B cell (primary cell): ENCODE data around the gene SLC19A1. TPM values are rescaled to one million over a fixed set of nuclear protein-coding genes. Genes with fewer than 3 reads are reported as not detected.
A peak's percentile ranks its signal among the peaks of the same experiment; 100 is the strongest.

Experiments
- ATAC-seq: fragments of 200-7000 bp; cut with Tn5 transposase; one replicate; pipeline ENCODE4 v1.10.0; 2021; ENCODE audit warnings: low read depth, mild to moderate bottlenecking, moderate number of reproducible peaks, moderate library complexity
- CTCF ChIA-PET: fragments of 350-600 bp; sonication (Branson Sonifier 250); formaldehyde crosslinking; loops from one replicate; lab custom pipeline; 2021; ENCODE audit warnings: antibody characterized with exemption, inconsistent platforms; lab: Charles Lee
- POLR2A ChIA-PET: fragments of 350-600 bp; sonication (Branson Sonifier 250); formaldehyde crosslinking; loops from one replicate; lab custom pipeline; 2021; ENCODE audit warnings: antibody characterized with exemption; lab: Charles Lee
- DNase-seq: peaks from one replicate; pipeline ENCODE4 v3.0.0; 2013
- H2AFZ ChIP-seq: 2 replicates; pipeline ENCODE4 v1.6.1; 2012; ENCODE audit warnings: mild to moderate bottlenecking, low read depth, low read length; ENCODE audit not compliant: insufficient read depth, poor library complexity, severe bottlenecking
- H3K27ac ChIP-seq, 2 donors: 1 replicate in 1 of 2; 2 replicates in 1 of 2; pipeline ENCODE4 v1.5.1; 2012 to 2013; ENCODE audit warnings: low read length in 2 of 2, mild to moderate bottlenecking in 2 of 2, moderate library complexity in 1 of 2
- H3K27me3 ChIP-seq, 4 experiments: fragments of 200-600 bp in 1 of 4; sonication (generic) in 1 of 4; replicated peaks in 1 of 4; 1 replicate in 2 of 4; 2 replicates in 2 of 4; pipeline versions ENCODE4 v1.6.1 to v1.7.0; 2013 to 2016; ENCODE audit warnings: low read length in 3 of 4, mild to moderate bottlenecking in 2 of 4, mixed read lengths in 1 of 4, moderate library complexity in 1 of 4; ENCODE audit not compliant: insufficient read depth in 4 of 4, control insufficient read depth in 3 of 4; ENCODE audit errors: control extremely low read depth in 1 of 4
- H3K36me3 ChIP-seq, 2 experiments: replicated peaks in 1 of 2; 1 replicate in 1 of 2; 2 replicates in 1 of 2; pipeline versions ENCODE4 v1.6.1 to v1.7.1; 2013; ENCODE audit warnings: low read length in 1 of 2; ENCODE audit not compliant: insufficient read depth in 2 of 2, control insufficient read depth in 1 of 2; ENCODE audit errors: control extremely low read depth in 1 of 2, extremely low read depth in 1 of 2
- H3K4me1 ChIP-seq, 2 donors: fragments of 200-600 bp in 1 of 2; sonication (generic) in 1 of 2; 1 replicate in 1 of 2; 2 replicates in 1 of 2; pipeline versions ENCODE4 v1.5.1 to v1.6.1; 2013 to 2017; ENCODE audit warnings: low read length in 2 of 2; ENCODE audit not compliant: control insufficient read depth in 2 of 2, insufficient read depth in 2 of 2
- H3K4me2 ChIP-seq: replicated peaks from 2 replicates; pipeline ENCODE3; 2012; ENCODE audit warnings: mild to moderate bottlenecking, low read depth, low read length; ENCODE audit not compliant: poor library complexity, severe bottlenecking
- H3K4me3 ChIP-seq, 5 experiments: fragments of 200-600 bp in 1 of 5; sonication (generic) in 1 of 5; 1 replicate in 3 of 5; 2 replicates in 2 of 5; pipeline versions ENCODE4 v1.5.1 to v1.7.0; 2011 to 2016; ENCODE audit warnings: low read length in 4 of 5, mild to moderate bottlenecking in 4 of 5, low read depth in 2 of 5, control low read depth in 1 of 5, moderate library complexity in 1 of 5; ENCODE audit not compliant: insufficient read depth in 1 of 5; ENCODE audit errors: control extremely low read depth in 1 of 5, extremely low read depth in 1 of 5
- H3K79me2 ChIP-seq: fragments of 200-600 bp; sonication (generic); one replicate; pipeline ENCODE4 v1.6.0; 2016; ENCODE audit warnings: low read length; ENCODE audit not compliant: control insufficient read depth, insufficient read depth
- H3K9ac ChIP-seq: fragments of 200-600 bp; sonication (generic); 2 replicates; pipeline ENCODE4 v1.6.1; 2017; ENCODE audit warnings: mild to moderate bottlenecking, low read length, moderate library complexity
- H3K9me3 ChIP-seq, 3 donors: one replicate each; pipeline versions ENCODE4 v1.6.1 to v1.7.1; 2013; ENCODE audit warnings: low read length in 2 of 3; ENCODE audit not compliant: control insufficient read depth in 2 of 3, insufficient read depth in 1 of 3; ENCODE audit errors: control extremely low read depth in 1 of 3
- H4K20me1 ChIP-seq: 2 replicates; pipeline ENCODE4 v1.6.0; 2012; ENCODE audit warnings: mild to moderate bottlenecking, low read length; ENCODE audit not compliant: insufficient read depth, control insufficient read depth, poor library complexity, severe bottlenecking
- H3K27ac Mint-ChIP-seq: one replicate; pipeline ENCODE4 v1.8.0; 2021; ENCODE audit warnings: mixed read lengths
- H3K27me3 Mint-ChIP-seq: one replicate; pipeline ENCODE4 v1.8.0; 2021; ENCODE audit warnings: mixed read lengths
- H3K4me1 Mint-ChIP-seq: one replicate; pipeline ENCODE4 v1.8.0; 2021; ENCODE audit warnings: mixed read lengths
- H3K4me3 Mint-ChIP-seq: one replicate; pipeline ENCODE4 v1.8.0; 2021; ENCODE audit warnings: mixed read lengths
- H3K9me3 Mint-ChIP-seq: one replicate; pipeline ENCODE4 v1.8.0; 2022; ENCODE audit warnings: mixed read lengths; ENCODE audit not compliant: insufficient read depth
- EZH2 ChIP-seq: IDR thresholded peaks from 2 replicates; pipeline ENCODE4 v1.6.1; 2012; ENCODE audit warnings: borderline replicate concordance, low read depth, mild to moderate bottlenecking, moderate library complexity, low read length; ENCODE audit not compliant: insufficient read depth, poor library complexity, severe bottlenecking
- WGBS: methylation state at CpG from one replicate; pipeline ENCODE4 v1.1.5; 2013; ENCODE audit warnings: missing lambda C conversion rate; ENCODE audit not compliant: insufficient coverage; 5-methylcytosine and 5-hydroxymethylcytosine counted together
- intact Hi-C: fragments of 100-400 bp; cut with micrococcal nuclease; formaldehyde crosslinking; loops from one replicate; pipeline ENCODE4 v1.10.0; 2022
- polyA plus RNA-seq: library from polyadenylated mRNA; depleted of rRNA; stranded (reverse); fragments of >200 nt; gene quantifications from 2 replicates; pipeline ENCODE4 v1.2.3, GENCODE V29; 2012
- total RNA-seq, 2 donors: library from RNA; stranded (reverse); fragments of 120-200 nt in 1 of 2; gene quantifications; 1 replicate in 1 of 2; 2 replicates in 1 of 2; pipeline versions ENCODE4 v1.2.3 to v1.2.4, GENCODE V29; 2013 to 2022
- TF ChIP-seq, protein P1 (sequence below): fragments of 200-600 bp; IDR thresholded peaks from one replicate; pipeline ENCODE4 v1.8.0; 2022; ENCODE audit warnings: antibody characterized with exemption, mild to moderate bottlenecking

SLC19A1 gene
- total and polyA plus RNA-seq, 2 donors (not counting 1 experiment from before 2014, with no cell fraction given) = 8.7 to 10.1 TPM

DNA sequence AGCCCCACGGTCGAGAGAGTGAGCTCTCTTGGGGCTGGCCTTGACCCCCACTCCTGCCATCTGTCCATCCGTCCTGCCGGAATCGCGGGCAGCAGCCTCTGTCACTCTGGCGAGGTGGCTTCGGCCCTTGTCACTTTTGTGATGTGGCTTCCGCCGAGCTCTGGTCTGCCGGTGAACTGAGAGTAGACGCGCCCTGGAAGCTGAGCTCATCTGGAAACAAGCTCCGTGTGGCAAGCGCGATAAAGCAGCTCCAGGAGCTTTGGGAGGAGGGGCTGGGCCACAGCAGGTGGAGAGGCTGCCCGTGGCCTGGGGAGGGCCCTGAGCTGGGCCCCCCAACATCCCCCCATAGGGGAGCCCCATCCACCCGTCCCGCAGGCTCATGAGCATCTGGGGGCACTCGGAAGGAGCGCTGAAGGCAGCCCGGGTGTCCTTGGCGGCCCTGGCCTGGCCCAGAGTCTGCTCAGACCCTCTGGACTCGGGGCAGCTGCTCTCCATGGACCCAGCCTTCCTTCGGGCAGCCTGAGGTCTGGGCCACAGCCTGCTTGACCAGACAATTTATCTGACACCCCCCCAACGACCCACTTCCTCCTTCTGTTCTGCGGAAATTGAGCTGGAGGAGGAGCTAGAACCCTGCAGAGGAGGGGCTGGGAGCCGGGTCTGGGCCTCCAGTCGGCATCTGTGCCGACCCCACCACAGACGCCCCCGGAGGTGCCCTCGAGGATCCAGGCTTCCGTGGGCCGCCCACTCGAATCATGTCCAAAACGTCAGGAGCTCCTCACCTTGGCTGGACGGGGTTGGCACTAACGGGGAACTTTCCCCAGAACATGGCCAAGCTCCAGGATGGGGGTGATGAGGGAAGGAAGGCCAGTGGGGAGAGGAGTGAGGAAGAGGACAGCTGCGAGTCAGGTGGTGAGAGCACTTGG lies 59.1 kb downstream of the SLC19A1 start:
- H3K27ac Mint-ChIP-seq = peak overlapping the region; percentile 79
- Histone ChIP-seq H2AFZ (peak overlapping the region; percentile 92), H3K4me2 (peak overlapping the region; percentile 92), H3K9ac (peak overlapping the region; percentile 67), H3K4me1 (peaks cover 24 to 38% of the 10 kb centered on the region in 2 donors), H3K27me3 (no peaks in the 10 kb centered on the region), H3K4me3 (peak overlapping the region; percentile 7 to 54 (median 46)), H3K9me3 (peaks cover 0 to 3% (median 0%) of the 10 kb centered on the region in 3 donors), H3K27ac (peak overlapping the region; percentile 86 to 89), H3K79me2 (no peaks in the 10 kb centered on the region), H4K20me1 (no peaks in the 10 kb centered on the region), H3K36me3 (no peaks in the 10 kb centered on the region)
- no peaks in the 10 kb centered on the region for H3K27me3 Mint-ChIP-seq
- ChIA-PET CTCF (interaction anchor here (0.8 to 2.2 kb wide), 8 partner anchors 21 to 331 kb away, joined by 3 to 7 read pairs (median 4); no protein-coding TSS in a partner anchor), POLR2A (interaction anchor here (1.3 kb wide), 1 partner anchor 77 kb away, joined by 4 read pairs; no protein-coding TSS in a partner anchor)
- H3K4me1 Mint-ChIP-seq = peaks cover 31% of the 10 kb centered on the region
- peak; percentile 62 for DNase-seq
- H3K4me3 Mint-ChIP-seq = peak overlapping the region; percentile 78
- intact Hi-C loops = no loop called here
- peak; percentile 70 for ATAC-seq
- no peaks in the 10 kb centered on the region for H3K9me3 Mint-ChIP-seq
- 3% methylated on average over 38 of the region's 40 CpGs for WGBS
- TF ChIP-seq, protein P1, sequence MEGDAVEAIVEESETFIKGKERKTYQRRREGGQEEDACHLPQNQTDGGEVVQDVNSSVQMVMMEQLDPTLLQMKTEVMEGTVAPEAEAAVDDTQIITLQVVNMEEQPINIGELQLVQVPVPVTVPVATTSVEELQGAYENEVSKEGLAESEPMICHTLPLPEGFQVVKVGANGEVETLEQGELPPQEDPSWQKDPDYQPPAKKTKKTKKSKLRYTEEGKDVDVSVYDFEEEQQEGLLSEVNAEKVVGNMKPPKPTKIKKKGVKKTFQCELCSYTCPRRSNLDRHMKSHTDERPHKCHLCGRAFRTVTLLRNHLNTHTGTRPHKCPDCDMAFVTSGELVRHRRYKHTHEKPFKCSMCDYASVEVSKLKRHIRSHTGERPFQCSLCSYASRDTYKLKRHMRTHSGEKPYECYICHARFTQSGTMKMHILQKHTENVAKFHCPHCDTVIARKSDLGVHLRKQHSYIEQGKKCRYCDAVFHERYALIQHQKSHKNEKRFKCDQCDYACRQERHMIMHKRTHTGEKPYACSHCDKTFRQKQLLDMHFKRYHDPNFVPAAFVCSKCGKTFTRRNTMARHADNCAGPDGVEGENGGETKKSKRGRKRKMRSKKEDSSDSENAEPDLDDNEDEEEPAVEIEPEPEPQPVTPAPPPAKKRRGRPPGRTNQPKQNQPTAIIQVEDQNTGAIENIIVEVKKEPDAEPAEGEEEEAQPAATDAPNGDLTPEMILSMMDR = no peak
- no peak for TF ChIP-seq EZH2
